Hematopoietic multipotent progenitor cell treated with erythropoietin and hydrocortisone succinate and interleukin-3 and kit ligand, for 6 days (in vitro differentiated cells): ENCODE measurements around the gene SUGP2.
"Not testable (repeated sequence)": the region's sequence is repeated elsewhere in the genome, so short reads cannot be mapped to it uniquely, and the experiment has no call there.

Experiments
- DNase-seq: peaks from one replicate; pipeline ENCODE4 v3.0.0-alpha.2; 2015

The SUGP2 gene

GRCh38 chr19:19031891-19032290 lies 1.4 kb downstream of the SUGP2 start:
- DNase-seq = peak; percentile 27

DNA sequence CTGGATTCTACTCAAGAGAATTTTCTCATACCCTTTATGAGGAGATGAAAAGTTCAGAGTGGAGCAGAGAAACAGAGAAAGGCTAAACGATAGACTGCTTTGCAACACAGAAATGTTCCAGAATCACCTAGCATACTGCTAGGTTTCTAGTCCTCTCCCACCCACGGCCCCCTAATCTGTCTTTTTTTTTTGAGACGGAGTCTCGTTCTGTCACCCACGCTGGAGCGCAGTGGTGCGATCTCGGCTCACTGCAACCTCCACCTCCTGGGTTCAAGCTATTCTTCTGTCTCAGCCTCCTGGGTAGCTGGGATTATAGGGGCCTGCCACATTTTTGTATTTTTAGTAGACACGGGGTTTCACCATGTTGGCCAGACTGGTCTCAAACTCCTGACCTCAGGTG lies 4.8 kb downstream of the SUGP2 start:
- DNase-seq = no peak

DNA sequence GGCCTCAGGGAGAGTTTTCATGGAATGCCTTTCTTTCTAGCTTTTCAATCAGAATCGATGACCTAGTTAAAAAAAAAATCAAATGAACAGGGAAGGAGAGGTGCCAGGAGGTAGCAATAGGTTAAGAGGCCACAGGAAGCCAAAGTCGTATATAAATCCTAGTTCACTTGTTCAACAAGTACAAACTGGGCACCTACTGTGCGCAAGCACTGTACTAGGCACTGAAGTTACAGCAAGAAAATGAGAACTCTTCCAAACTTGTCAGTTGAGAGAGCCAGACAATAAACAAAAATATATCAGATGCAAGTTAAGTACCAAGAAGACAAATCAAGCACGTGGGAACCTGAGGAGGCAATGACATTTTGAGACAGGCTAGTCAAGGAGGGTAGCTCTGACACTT lies 6.1 kb downstream of the SUGP2 start:
- no peak for DNase-seq

GRCh38 chr19:19026299-19026971 lies 6.9 kb downstream of the SUGP2 start:
- DNase-seq = peak; percentile 51

- DNase-seq = no peak
Measured at GRCh38 chr19:19025861-19026260, 7.5 kb downstream of the SUGP2 start.

DNA sequence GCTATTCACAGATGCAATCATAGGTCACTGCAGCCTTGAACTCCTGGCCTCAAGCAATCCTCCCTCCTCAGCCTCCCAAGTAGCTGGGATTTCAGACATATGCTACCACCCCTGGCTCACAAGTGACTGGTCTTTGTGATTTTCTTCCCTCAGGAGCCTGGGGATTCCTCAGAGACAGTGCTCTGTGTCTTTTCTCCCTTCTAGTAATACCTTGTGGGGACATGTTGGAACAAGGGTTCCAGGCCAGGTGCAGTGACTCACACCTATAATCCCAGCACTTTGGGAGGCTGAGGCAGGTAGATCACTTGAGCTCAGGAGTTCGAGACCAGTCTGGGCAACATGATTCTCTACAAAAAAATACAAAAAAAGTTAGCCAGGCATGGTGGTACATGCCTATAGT lies 9.9 kb downstream of the SUGP2 start:
- not testable (repeated sequence) for DNase-seq

DNA sequence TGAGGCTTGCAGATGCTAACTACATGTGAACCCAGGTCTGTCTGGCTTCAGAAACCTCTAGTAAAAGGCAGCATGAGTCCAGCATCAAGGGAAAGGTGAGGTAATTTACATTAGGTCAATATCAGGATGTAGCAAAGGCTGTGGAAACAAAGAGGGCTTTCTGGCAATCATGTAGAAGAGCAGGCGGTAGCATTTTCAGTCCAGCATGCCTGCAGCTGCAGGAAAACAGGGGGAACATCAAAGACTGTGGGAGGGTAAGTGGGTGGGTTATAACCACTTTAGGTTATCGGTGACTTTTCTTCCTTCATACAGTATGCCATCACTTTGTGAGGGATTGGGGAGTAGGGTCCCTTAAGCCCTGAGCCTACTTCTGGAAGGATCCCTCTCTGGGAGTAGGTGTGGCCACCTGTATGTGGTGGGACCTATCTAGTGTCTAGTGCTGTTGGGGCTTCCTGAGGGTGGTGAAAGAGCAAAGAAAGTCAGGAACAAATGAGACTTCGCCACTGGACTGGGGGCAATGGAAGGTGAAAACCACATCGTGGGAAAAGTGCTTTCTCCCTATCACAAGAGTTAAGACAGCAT lies 10.8 kb downstream of the SUGP2 start:
- DNase-seq = no peak

- no peak for DNase-seq
Measured at GRCh38 chr19:19021115-19021514, 12.2 kb downstream of the SUGP2 start.

DNA sequence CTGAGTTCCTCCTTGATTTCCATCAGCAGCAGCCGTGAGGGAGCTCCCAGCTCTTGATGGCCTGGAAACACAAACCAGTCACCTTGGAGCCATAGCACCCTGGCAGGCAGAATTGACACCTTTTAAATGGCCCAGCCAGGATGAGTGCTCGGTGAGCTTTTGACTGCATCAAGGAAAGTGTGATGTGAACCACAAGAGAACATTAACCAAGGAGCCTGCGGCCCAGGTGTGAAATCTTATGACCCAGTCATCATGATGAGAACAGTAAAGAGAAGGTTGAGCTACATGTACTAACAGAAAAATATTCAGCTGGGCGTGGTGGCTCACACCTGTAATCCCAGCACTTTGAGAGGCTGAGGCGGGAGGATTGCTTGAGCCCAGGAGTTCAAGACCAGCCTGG lies 22.8 kb downstream of the SUGP2 start:
- DNase-seq = no peak

- no peak for DNase-seq
Measured at GRCh38 chr19:19009951-19010350, 23.4 kb downstream of the SUGP2 start.

DNA sequence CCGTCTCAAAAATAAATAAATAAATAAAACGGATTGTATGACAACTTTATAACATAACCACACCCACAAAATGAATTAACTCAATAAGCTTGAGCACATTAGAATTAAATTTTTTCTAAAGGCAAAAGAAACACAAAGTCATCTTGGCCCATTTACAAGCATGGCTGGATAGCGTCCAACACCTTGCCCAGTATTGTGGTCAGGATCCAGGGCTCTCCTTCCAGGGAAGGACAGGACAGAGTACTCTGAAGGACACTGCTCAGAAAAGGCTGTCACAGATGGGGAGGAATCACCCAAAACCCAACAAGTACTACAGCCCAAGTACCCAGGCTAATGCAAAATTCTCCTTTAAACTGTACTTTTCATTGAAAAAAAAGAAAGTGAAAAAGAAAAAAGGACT lies 27.1 kb downstream of the SUGP2 start:
- no peak for DNase-seq

DNA sequence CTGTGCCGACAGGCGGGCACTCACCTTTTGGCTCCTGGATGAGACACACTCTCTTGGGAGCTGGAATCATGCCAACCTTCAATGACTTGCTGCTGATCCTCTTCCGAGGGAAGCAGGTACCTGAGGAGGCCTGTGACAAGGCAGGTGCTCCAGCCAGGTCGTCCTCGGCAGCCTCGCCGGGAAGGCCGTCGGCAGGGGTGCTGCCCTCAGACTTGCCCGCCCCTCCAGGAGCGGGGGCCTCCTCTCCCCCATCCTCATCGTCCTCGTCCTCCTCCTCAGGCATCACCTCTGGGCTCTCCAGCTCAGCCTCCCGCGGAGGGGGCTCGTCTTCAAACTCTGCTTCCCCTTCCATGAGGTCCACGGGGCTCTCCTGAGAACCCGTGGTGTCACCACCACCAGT lies 29.2 kb downstream of the SUGP2 start:
- DNase-seq = no peak

GRCh38 chr19:18999896-19000620 lies 33.3 kb downstream of the SUGP2 start:
- peak; percentile 24 for DNase-seq

DNA sequence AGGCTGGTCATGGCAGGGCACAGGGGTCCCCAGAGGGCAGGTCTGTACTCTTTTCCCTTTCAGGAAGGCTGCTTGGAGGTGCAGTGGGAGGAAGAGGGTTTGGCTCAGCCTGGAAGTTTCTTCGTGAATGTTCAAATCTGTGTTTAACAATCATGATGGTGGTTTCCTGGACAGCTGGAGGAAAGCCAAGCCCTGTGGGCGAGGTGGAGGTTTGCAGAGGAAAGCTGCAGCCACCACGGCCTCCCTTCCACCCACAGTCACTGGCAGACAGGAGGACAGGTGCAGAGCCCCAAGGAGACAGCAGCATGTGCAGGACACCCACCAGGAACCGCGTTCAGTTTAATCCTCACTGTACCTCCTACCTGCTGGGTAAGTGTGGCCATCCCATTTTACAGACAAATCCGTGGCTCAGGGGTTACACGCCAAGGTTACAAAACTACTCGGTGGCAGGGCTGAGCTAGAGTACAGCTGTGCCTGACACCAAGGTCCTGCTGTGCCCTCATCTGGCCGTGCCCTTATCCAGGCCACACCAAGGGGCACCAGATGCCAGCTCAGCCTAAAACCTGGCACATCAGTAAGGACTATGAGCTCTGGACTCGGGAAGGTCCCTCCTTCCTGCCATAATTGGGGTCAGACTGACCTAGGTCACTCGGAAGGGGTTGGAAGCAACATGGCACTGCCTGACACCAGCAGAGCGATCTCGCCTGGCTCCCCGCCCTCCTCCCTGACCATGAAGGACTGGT lies 34.1 kb downstream of the SUGP2 start:
- DNase-seq = peak; percentile 47

- DNase-seq = no peak
Measured at GRCh38 chr19:18998276-18998675, 35.0 kb downstream of the SUGP2 start.

GRCh38 chr19:18996796-18997394 lies 36.4 kb downstream of the SUGP2 start:
- no peak for DNase-seq

DNA sequence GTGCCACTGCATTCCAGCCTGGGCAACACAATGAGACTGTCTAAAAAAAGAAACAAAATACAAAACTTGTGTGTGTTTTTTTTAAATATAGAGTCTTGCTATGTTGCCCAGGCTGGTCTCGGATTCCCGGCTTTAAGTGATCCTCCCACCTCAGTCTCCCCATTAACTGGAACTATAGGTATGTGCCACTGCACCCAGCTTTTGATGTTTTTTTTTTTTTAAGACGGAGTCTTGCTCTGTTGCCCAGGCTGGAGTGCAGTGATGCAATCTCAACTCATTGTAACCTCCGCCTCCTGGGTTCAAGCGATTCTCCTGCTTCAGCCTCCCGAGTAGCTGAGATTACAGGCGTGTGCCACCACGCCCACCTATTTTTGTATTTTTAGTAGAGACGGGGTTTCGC lies 37.0 kb downstream of the SUGP2 start:
- no peak for DNase-seq

- DNase-seq = peak; percentile 74
Measured at GRCh38 chr19:18995804-18996241, 37.5 kb downstream of the SUGP2 start.

GRCh38 chr19:18993115-18993514 lies 40.2 kb downstream of the SUGP2 start:
- no peak for DNase-seq

- DNase-seq = no peak
Measured at GRCh38 chr19:18992696-18993095, 40.6 kb downstream of the SUGP2 start.

DNA sequence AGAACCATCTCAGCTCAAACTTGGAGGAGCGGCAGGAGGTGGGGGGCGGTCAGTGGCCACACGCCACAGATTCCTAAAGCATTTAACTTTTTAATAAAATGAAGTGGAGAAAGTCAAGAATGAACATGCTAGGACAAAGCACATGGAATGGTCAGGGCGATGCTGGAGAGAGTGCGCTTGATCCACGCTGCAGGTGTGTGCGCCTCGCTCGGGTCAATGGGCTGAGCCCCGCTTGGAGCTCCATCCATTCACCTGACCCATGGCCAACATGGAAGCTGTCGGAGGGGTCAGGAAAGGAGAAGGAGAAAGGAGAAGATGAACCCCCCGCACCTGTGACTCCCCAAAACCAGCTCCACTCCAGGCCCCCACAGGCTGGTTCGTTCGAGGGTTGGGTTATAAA lies 41.8 kb downstream of the SUGP2 start:
- DNase-seq = no peak

DNA sequence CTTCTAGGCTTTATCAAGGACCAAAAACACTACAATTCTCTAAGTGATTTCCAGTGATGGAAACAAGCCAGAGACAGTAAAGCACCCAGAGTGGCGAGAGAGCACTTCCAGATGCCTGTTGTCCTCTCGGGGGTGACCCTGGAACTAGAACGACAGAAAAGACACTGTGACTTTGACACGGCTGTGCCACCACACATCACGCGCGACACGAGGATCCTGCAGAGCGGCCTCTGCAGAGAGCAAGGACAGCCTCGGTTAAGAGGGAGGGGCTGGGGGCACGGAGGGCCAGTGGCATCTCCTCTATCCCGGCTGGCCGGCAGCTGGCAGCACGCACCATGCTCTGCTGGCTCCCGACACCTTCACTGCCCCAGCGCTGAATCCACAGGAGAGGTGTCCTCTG lies 42.3 kb downstream of the SUGP2 start:
- no peak for DNase-seq

- no peak for DNase-seq
Measured at GRCh38 chr19:18990128-18990708, 43.1 kb downstream of the SUGP2 start.
